GM12892 (cell line): ENCODE data around the gene ZNF627.

Source experiments
- POLR2A ChIP-seq: IDR thresholded peaks from 2 replicates; pipeline ENCODE4 v1.6.1; 2011; ENCODE audit warnings: low read depth, low read length, control low read depth
- TAF1 ChIP-seq: IDR thresholded peaks from 2 replicates; pipeline ENCODE4 v1.6.1; 2011; ENCODE audit warnings: low read depth, mild to moderate bottlenecking, control low read depth, low read length, borderline replicate concordance

GRCh38 chr19:11551603-11552235 lies 45.6 kb upstream of the ZNF627 start:
- TF ChIP-seq POLR2A, result no peak
- TF ChIP-seq TAF1, result no peak
